H9 (cell line): ENCODE measurements around the gene ARID2. TPM values are rescaled to one million over a fixed set of nuclear protein-coding genes. Genes with fewer than 3 reads are reported as not detected.

ENCODE experiments used
- DNase-seq: peaks from one replicate; pipeline ENCODE4 v3.0.0-alpha.2; 2017
- H2AFZ ChIP-seq: one replicate; pipeline ENCODE4 v1.6.1; 2013; ENCODE audit warnings: mild to moderate bottlenecking, low read length, control low read depth, moderate library complexity
- H2AK5ac ChIP-seq: 2 replicates; pipeline ENCODE4 v1.6.1; 2013; ENCODE audit warnings: low read length, control low read depth, mixed read lengths; ENCODE audit not compliant: insufficient read length
- H2BK120ac ChIP-seq: one replicate; pipeline ENCODE4 v1.6.1; 2013; ENCODE audit warnings: low read depth, mild to moderate bottlenecking, low read length, control low read depth, inconsistent platforms; ENCODE audit not compliant: poor library complexity, severe bottlenecking
- H2BK12ac ChIP-seq: 2 replicates; pipeline ENCODE4 v1.6.1; 2013; ENCODE audit warnings: low read length, control low read depth, mixed read lengths, low read depth; ENCODE audit not compliant: insufficient read length
- H2BK15ac ChIP-seq: 2 replicates; pipeline ENCODE4 v1.6.1; 2013; ENCODE audit warnings: low read depth, low read length, control low read depth
- H2BK20ac ChIP-seq: one replicate; pipeline ENCODE4 v1.6.1; 2013; ENCODE audit warnings: low read depth, mild to moderate bottlenecking, low read length, control low read depth, inconsistent platforms; ENCODE audit not compliant: poor library complexity, severe bottlenecking
- H2BK5ac ChIP-seq: 2 replicates; pipeline ENCODE4 v1.6.1; 2013; ENCODE audit warnings: low read length, control low read depth, mixed read lengths; ENCODE audit not compliant: insufficient read length
- H3K14ac ChIP-seq: 2 replicates; pipeline ENCODE4 v1.6.1; 2013; ENCODE audit warnings: low read length, control low read depth; ENCODE audit not compliant: insufficient read depth
- H3K18ac ChIP-seq: 2 replicates; pipeline ENCODE4 v1.6.1; 2013; ENCODE audit warnings: low read depth, mild to moderate bottlenecking, mixed read lengths, low read length, control low read depth; ENCODE audit not compliant: insufficient read length
- H3K23ac ChIP-seq: 2 replicates; pipeline ENCODE4 v1.6.1; 2013; ENCODE audit warnings: low read length, control low read depth, mixed read lengths, low read depth; ENCODE audit not compliant: insufficient read length
- H3K23me2 ChIP-seq: 2 replicates; pipeline ENCODE4 v1.6.1; 2013; ENCODE audit warnings: low read depth, mild to moderate bottlenecking, mixed read lengths, low read length, control low read depth; ENCODE audit not compliant: insufficient read length, poor library complexity, severe bottlenecking
- H3K27ac ChIP-seq: 2 replicates; pipeline ENCODE4 v1.5.1; 2013; ENCODE audit warnings: low read length, control low read depth, mixed read lengths, low read depth; ENCODE audit not compliant: insufficient read length
- H3K27me3 ChIP-seq: 2 replicates; pipeline ENCODE4 v1.6.1; 2013; ENCODE audit warnings: low read length, control low read depth, inconsistent platforms; ENCODE audit not compliant: insufficient read depth
- H3K4ac ChIP-seq: 2 replicates; pipeline ENCODE4 v1.6.1; 2013; ENCODE audit warnings: low read depth, mild to moderate bottlenecking, control low read depth, inconsistent platforms, low read length, moderate library complexity
- H3K4me1 ChIP-seq: 2 replicates; pipeline ENCODE4 v1.6.1; 2013; ENCODE audit warnings: low read length, control low read depth, inconsistent platforms; ENCODE audit not compliant: insufficient read depth
- H3K4me2 ChIP-seq: 2 replicates; pipeline ENCODE4 v1.6.1; 2013; ENCODE audit warnings: low read length, control low read depth, mixed read lengths; ENCODE audit not compliant: insufficient read length, insufficient read depth
- H3K56ac ChIP-seq: 2 replicates; pipeline ENCODE4 v1.6.1; 2013; ENCODE audit warnings: low read depth, mild to moderate bottlenecking, mixed read lengths, low read length, control low read depth; ENCODE audit not compliant: insufficient read length
- H3K79me1 ChIP-seq: 2 replicates; pipeline ENCODE4 v1.6.1; 2013; ENCODE audit warnings: low read depth, mild to moderate bottlenecking, moderate library complexity, low read length, control low read depth, inconsistent platforms; ENCODE audit not compliant: insufficient read depth, poor library complexity, severe bottlenecking
- H3K79me2 ChIP-seq: 2 replicates; pipeline ENCODE4 v1.6.1; 2013; ENCODE audit warnings: low read length, control low read depth, inconsistent platforms; ENCODE audit not compliant: insufficient read depth
- H3K9ac ChIP-seq: 2 replicates; pipeline ENCODE4 v1.6.1; 2013; ENCODE audit warnings: low read length, control low read depth, mixed read lengths; ENCODE audit not compliant: insufficient read length; ENCODE audit errors: extremely low read depth
- H3K9me3 ChIP-seq: one replicate; pipeline ENCODE4 v1.6.1; 2013; ENCODE audit warnings: low read depth, low read length, inconsistent platforms; ENCODE audit not compliant: control insufficient read depth
- H3T11ph ChIP-seq: one replicate; pipeline ENCODE4 v1.6.1; 2013; ENCODE audit warnings: mild to moderate bottlenecking, low read length, control low read depth, inconsistent platforms
- H4K20me1 ChIP-seq: one replicate; pipeline ENCODE4 v1.6.1; 2013; ENCODE audit not compliant: control insufficient read depth, insufficient read length, insufficient read depth
- H4K5ac ChIP-seq: 2 replicates; pipeline ENCODE4 v1.6.1; 2013; ENCODE audit warnings: low read depth, mild to moderate bottlenecking, mixed read lengths, low read length, control low read depth; ENCODE audit not compliant: insufficient read length
- H4K8ac ChIP-seq: replicated peaks from 2 replicates; pipeline ENCODE4 v1.6.1; 2013; ENCODE audit warnings: low read length, control low read depth, mixed read lengths, low read depth; ENCODE audit not compliant: insufficient read length
- H4K91ac ChIP-seq: 2 replicates; pipeline ENCODE4 v1.6.1; 2013; ENCODE audit warnings: low read depth, mild to moderate bottlenecking, moderate library complexity, mixed read lengths, low read length, control low read depth; ENCODE audit not compliant: insufficient read length
- H3K27ac Mint-ChIP-seq, 3 experiments: 2 replicates in 2 of 3; 3 replicates in 1 of 3; pipeline ENCODE4 v1.8.0; 2020 to 2021; ENCODE audit warnings: mixed read lengths in 3 of 3, mild to moderate bottlenecking in 1 of 3, moderate library complexity in 1 of 3
- H3K27me3 Mint-ChIP-seq: 2 replicates; pipeline ENCODE4 v1.8.0; 2021; ENCODE audit warnings: low read depth, mild to moderate bottlenecking, moderate library complexity, mixed read lengths
- H3K36me3 Mint-ChIP-seq, 3 experiments: 2 replicates in 2 of 3; 3 replicates in 1 of 3; pipeline ENCODE4 v1.8.0; 2020 to 2021; ENCODE audit warnings: low read depth in 3 of 3, mixed read lengths in 3 of 3; ENCODE audit not compliant: insufficient read depth in 1 of 3
- H3K4me1 Mint-ChIP-seq, 2 experiments: 2 replicates each; pipeline ENCODE4 v1.8.0; 2020; ENCODE audit warnings: mixed read lengths in 2 of 2
- H3K4me3 Mint-ChIP-seq, 2 experiments: 2 replicates in 1 of 2; 3 replicates in 1 of 2; pipeline ENCODE4 v1.8.0; 2020 to 2021; ENCODE audit warnings: mild to moderate bottlenecking in 2 of 2, mixed read lengths in 2 of 2, moderate library complexity in 1 of 2
- H3K9me3 Mint-ChIP-seq, 2 experiments: 2 replicates in 1 of 2; 3 replicates in 1 of 2; pipeline ENCODE4 v1.8.0; 2020; ENCODE audit warnings: mild to moderate bottlenecking in 2 of 2, mixed read lengths in 2 of 2, moderate library complexity in 1 of 2
- total RNA-seq: library from RNA; stranded (reverse); gene quantifications from 2 replicates; pipeline ENCODE4 v1.2.1, GENCODE V29; 2021
- TF ChIP-seq, protein P1 (sequence below): fragments of 200-600 bp; sonication (generic); conservative IDR thresholded peaks from 3 replicates; pipeline ENCODE4 v1.8.0; 2021; ENCODE audit warnings: antibody characterized with exemption, mild to moderate bottlenecking

The ARID2 gene
- total RNA-seq, 1 experiment from 2014 or later: 63.8 TPM

DNA sequence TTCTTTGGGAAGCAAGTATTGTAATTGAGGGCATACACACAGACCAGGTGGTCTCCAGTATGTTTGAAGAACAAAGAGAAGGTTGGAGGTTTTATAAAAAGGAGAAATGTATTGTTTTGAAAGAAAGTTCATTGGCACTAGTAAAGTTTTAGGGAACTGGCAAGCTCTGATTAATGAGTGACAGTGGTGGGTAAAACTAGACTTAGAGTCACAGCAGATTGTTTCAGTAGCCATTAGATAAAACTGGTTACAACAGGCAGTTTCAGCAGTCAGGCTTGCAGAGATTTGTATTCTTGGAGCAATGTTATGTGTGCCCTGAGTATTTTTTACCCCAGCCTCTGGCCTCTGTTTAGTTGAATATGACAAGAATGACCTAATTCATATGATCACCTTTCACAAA is 49.1 kb upstream of the ARID2 start:
- no peak for DNase-seq
- Histone ChIP-seq H3K23me2 (no peaks in the 10 kb centered on the region), H3K4me1 (no peaks in the 10 kb centered on the region), H3K18ac (no peak overlapping the region), H4K20me1 (no peaks in the 10 kb centered on the region), H3K27me3 (no peaks in the 10 kb centered on the region), H2BK20ac (no peak overlapping the region), H2BK120ac (no peak overlapping the region), H3K27ac (no peak overlapping the region), H3K14ac (no peak overlapping the region), H2BK5ac (no peak overlapping the region), H2BK12ac (no peak overlapping the region), H2AFZ (no peak overlapping the region), H3K23ac (no peak overlapping the region), H3K4me2 (no peak overlapping the region), H2BK15ac (no peak overlapping the region), H3K9ac (no peak overlapping the region), H2AK5ac (no peak overlapping the region), H4K91ac (no peak overlapping the region), H3K9me3 (no peaks in the 10 kb centered on the region), H3K79me2 (no peaks in the 10 kb centered on the region), H4K8ac (no peak overlapping the region), H3K56ac (no peak overlapping the region), H3T11ph (no peak overlapping the region), H3K79me1 (no peaks in the 10 kb centered on the region), H3K4ac (no peak overlapping the region), H4K5ac (no peak overlapping the region)
- Mint-ChIP-seq H3K27me3 (no peaks in the 10 kb centered on the region), H3K27ac (no peak overlapping the region), H3K36me3 (no peaks in the 10 kb centered on the region), H3K4me3 (no peak overlapping the region), H3K4me1 (no peaks in the 10 kb centered on the region), H3K9me3 (no peaks in the 10 kb centered on the region)
- TF ChIP-seq, protein P1, sequence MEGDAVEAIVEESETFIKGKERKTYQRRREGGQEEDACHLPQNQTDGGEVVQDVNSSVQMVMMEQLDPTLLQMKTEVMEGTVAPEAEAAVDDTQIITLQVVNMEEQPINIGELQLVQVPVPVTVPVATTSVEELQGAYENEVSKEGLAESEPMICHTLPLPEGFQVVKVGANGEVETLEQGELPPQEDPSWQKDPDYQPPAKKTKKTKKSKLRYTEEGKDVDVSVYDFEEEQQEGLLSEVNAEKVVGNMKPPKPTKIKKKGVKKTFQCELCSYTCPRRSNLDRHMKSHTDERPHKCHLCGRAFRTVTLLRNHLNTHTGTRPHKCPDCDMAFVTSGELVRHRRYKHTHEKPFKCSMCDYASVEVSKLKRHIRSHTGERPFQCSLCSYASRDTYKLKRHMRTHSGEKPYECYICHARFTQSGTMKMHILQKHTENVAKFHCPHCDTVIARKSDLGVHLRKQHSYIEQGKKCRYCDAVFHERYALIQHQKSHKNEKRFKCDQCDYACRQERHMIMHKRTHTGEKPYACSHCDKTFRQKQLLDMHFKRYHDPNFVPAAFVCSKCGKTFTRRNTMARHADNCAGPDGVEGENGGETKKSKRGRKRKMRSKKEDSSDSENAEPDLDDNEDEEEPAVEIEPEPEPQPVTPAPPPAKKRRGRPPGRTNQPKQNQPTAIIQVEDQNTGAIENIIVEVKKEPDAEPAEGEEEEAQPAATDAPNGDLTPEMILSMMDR: no peak
